ENCODE measurements around the gene MDH1. TPM values are rescaled to one million over a fixed set of nuclear protein-coding genes. Genes with fewer than 3 reads are reported as not detected.

Gene MDH1
- total RNA-seq, 1 donor from 2014 or later: 161 TPM

DNA sequence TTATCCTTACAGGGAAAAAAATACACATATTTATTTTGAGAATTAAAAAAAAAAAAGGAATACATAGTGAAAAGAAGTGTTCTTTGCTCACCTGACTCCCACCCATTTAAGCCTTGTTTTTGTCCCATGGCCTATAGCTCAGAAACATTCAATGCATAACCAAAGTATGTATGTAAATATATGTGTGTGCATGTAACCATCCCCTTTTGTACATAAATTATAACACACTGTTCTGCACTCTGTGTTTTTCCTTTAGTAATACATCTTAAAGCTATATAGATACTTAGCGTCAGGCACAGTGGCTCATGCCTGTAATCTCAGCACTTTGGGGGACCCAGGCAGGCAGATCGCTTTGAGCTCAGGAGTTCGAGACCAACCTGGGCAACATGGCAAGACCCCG, 21.8 kb downstream of the MDH1 start:
- no peak for DNase-seq (ENCODE audit: low read depth)
- TF ChIP-seq CTCF (IDR thresholded peaks at IDR 0.05; ENCODE audit: insufficient read depth, low read length, poor library complexity, severe bottlenecking): no peak
- Histone ChIP-seq H3K36me3 (ENCODE audit: control insufficient read depth, insufficient read depth, low read length) (no peaks in the 10 kb centered on the region), H3K4me3 (ENCODE audit: low read depth, low read length) (no peak overlapping the region), H3K27me3 (ENCODE audit: control insufficient read depth, insufficient read depth, low read length) (no peaks in the 10 kb centered on the region)

- TF ChIP-seq CTCF (IDR thresholded peaks at IDR 0.05; ENCODE audit: insufficient read depth, low read length, poor library complexity, severe bottlenecking): no peak
- Histone ChIP-seq H3K4me3 (ENCODE audit: low read depth, low read length) (no peak overlapping the region), H3K36me3 (ENCODE audit: control insufficient read depth, insufficient read depth, low read length) (no peaks in the 10 kb centered on the region), H3K27me3 (ENCODE audit: control insufficient read depth, insufficient read depth, low read length) (no peaks in the 10 kb centered on the region)
- no peak for DNase-seq (ENCODE audit: low read depth)
These were observed 24.7 kb downstream of the MDH1 start for GRCh38 chr2:63613391-63613901.

GRCh38 chr2:63614448-63614968, 25.7 kb downstream of the MDH1 start:
- no peak for TF ChIP-seq CTCF (IDR thresholded peaks at IDR 0.05; ENCODE audit: insufficient read depth, low read length, poor library complexity, severe bottlenecking)
- no peaks in the 10 kb centered on the region for H3K36me3 ChIP-seq (ENCODE audit: control insufficient read depth, insufficient read depth, low read length)
- DNase-seq (ENCODE audit: low read depth): peak; percentile 86
- H3K4me3 ChIP-seq (ENCODE audit: low read depth, low read length): no peak overlapping the region
- no peaks in the 10 kb centered on the region for H3K27me3 ChIP-seq (ENCODE audit: control insufficient read depth, insufficient read depth, low read length)

DNA sequence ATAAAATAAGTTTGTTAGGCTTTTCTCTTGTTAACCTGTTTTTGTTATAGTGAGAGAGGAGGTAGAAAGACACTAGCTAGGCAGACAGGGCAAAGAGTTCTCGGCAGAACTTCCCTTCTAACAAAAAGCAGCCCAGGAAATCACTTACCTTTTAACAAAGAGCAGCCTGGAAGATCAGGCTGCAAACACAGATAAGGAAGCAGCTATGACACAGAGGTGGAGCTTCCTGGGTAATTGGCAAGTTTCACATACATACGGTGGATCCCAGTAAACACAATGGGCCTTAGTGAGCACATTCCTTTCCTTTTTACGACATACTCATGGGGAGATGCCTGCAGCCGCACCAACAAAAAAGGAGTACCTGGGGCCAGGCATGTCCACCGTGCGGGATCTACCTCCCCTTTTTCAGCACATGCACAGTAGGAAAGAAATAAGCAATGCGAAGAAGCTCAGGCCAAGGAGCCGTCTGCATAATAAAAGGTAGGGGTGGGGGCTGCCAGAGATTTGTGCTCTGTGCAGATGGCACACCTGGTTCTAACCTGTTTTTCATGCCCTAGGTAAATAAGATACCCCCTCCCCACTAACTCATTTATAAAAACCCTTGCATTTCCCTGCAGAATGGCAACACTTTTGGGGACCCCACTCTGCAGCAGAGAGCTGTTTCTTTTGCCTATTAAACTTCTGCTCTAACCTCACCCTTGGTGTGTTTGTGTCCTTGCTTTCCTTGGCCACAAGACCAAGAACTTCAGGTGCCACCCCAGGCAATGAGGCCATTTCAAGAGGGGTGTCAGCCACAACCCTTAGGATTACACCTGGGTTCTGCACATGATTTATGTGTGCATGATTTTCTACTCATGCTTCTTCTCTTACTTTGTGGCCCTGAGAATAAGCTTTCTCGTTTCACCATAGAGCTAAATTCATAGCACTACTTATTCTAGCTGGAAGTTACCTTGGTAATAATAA, 26.5 kb downstream of the MDH1 start:
- H3K36me3 ChIP-seq (ENCODE audit: control insufficient read depth, insufficient read depth, low read length): no peaks in the 10 kb centered on the region
- TF ChIP-seq CTCF (IDR thresholded peaks at IDR 0.05; ENCODE audit: insufficient read depth, low read length, poor library complexity, severe bottlenecking): no peak
- no peak overlapping the region for H3K4me3 ChIP-seq (ENCODE audit: low read depth, low read length)
- DNase-seq (ENCODE audit: low read depth): peak; percentile 31
- H3K27me3 ChIP-seq (ENCODE audit: control insufficient read depth, insufficient read depth, low read length): no peaks in the 10 kb centered on the region

- no peak for DNase-seq (ENCODE audit: low read depth)
- Histone ChIP-seq H3K36me3 (ENCODE audit: control insufficient read depth, insufficient read depth, low read length) (no peaks in the 10 kb centered on the region), H3K4me3 (ENCODE audit: low read depth, low read length) (no peak overlapping the region), H3K27me3 (ENCODE audit: control insufficient read depth, insufficient read depth, low read length) (no peaks in the 10 kb centered on the region)
- no peak for TF ChIP-seq CTCF (IDR thresholded peaks at IDR 0.05; ENCODE audit: insufficient read depth, low read length, poor library complexity, severe bottlenecking)
These were observed 28.6 kb downstream of the MDH1 start for GRCh38 chr2:63617366-63617765.

Measured in kidney epithelial cell (primary cell).